Kidney (tissue), 14 donors: ENCODE data around the gene ITPK1. TPM values are rescaled to one million over a fixed set of nuclear protein-coding genes. Genes with fewer than 3 reads are reported as not detected.

Experiments used
- DNase-seq, 5 donors: peaks; one replicate each; pipeline ENCODE4 v3.0.0-alpha.2; 2013 to 2020
- FAIRE-seq: peaks from 2 replicates; lab custom pipeline; 2012; peaks lifted over from hg19 to GRCh38; lab: Jason Lieb, UNC
- H3K27ac ChIP-seq, 2 donors: one replicate each; pipeline ENCODE4 v1.7.0; 2013; ENCODE audit warnings: low read depth in 2 of 2, low read length in 2 of 2, inconsistent platforms in 1 of 2
- H3K27me3 ChIP-seq: one replicate; pipeline ENCODE4 v1.7.1; 2013; ENCODE audit warnings: low read length, inconsistent platforms; ENCODE audit not compliant: control insufficient read depth, insufficient read depth
- H3K36me3 ChIP-seq, 3 donors: one replicate each; pipeline versions ENCODE4 v1.7.0 to v1.7.1; 2013; ENCODE audit warnings: low read length in 3 of 3, control low read depth in 1 of 3, inconsistent platforms in 1 of 3; ENCODE audit not compliant: insufficient read depth in 3 of 3, control insufficient read depth in 2 of 3
- H3K4me1 ChIP-seq, 3 donors: one replicate each; pipeline versions ENCODE4 v1.7.0 to v1.7.1; 2013; ENCODE audit warnings: low read length in 3 of 3, inconsistent platforms in 1 of 3, low read depth in 1 of 3; ENCODE audit not compliant: control insufficient read depth in 2 of 3, insufficient read depth in 2 of 3
- H3K4me3 ChIP-seq, 3 donors: one replicate each; pipeline versions ENCODE4 v1.7.0 to v1.8.1; 2013; ENCODE audit warnings: low read length in 3 of 3, control low read depth in 1 of 3, inconsistent platforms in 1 of 3
- H3K9ac ChIP-seq, 3 donors: one replicate each; pipeline versions ENCODE4 v1.7.0 to v1.7.1; 2013; ENCODE audit warnings: low read length in 3 of 3, control low read depth in 1 of 3, inconsistent platforms in 1 of 3
- H3K9me3 ChIP-seq, 3 donors: one replicate each; pipeline versions ENCODE4 v1.7.0 to v1.7.1; 2013; ENCODE audit warnings: low read length in 3 of 3, control low read depth in 1 of 3, inconsistent platforms in 1 of 3; ENCODE audit not compliant: control insufficient read depth in 2 of 3, insufficient read depth in 1 of 3
- CTCF ChIP-seq: IDR thresholded peaks from 3 replicates; pipeline ENCODE4 v1.5.1; 2012; ENCODE audit warnings: mild to moderate bottlenecking, moderate library complexity, borderline replicate concordance; ENCODE audit not compliant: insufficient read depth; ENCODE audit errors: extremely low read depth
- intact Hi-C: fragments of 100-400 bp; cut with DNase I; formaldehyde crosslinking; loops from one replicate; pipeline ENCODE4 v1.11.1; 2022
- polyA plus RNA-seq: library from polyadenylated mRNA; stranded (reverse); fragments of 350-450 nt; fragmentation: Illumina TruSeq; extraction: RNeasy Lipid Tissue Mini Kit (QIAGEN cat#74804); gene quantifications from one replicate; pipeline ENCODE4 v1.2.3, GENCODE V29; 2014; ENCODE audit warnings: low read depth, low replicate concordance; ENCODE audit not compliant: insufficient read depth
- total RNA-seq: library from RNA; stranded (reverse); fragmentation: NEBNext Ultra II Directional; extraction: Animal tissue kit (Norgen Biotek cat#: 25700); gene quantifications from one replicate; pipeline ENCODE4 v1.2.1, GENCODE V29; 2021
- donor health status: control.
- donor health status: control.
- donor health status: control.
- donor health status: control.
- donor health status: control.
- donor health status: DM: yes; HTN: yes; CAD: no.
- donor health status: Normal renal cell carcinoma (clear cell type).

ITPK1 gene
- total and polyA plus RNA-seq, 2 donors from 2014 or later: 43.6 to 92.0 TPM

GRCh38 chr14:92927349-92928257 is 188.1 kb downstream of the ITPK1 start:
- no peak for TF ChIP-seq CTCF
- H3K27me3 ChIP-seq: no peaks in the 10 kb centered on the region
- no peaks in the 10 kb centered on the region for H3K9me3 ChIP-seq
- FAIRE-seq: no peak
- H3K36me3 ChIP-seq: no peaks in the 10 kb centered on the region
- no peak overlapping the region for H3K4me3 ChIP-seq
- intact Hi-C loops: no loop called here
- no peak overlapping the region for H3K27ac ChIP-seq
- no peak for DNase-seq
- H3K9ac ChIP-seq: no peak overlapping the region
- H3K4me1 ChIP-seq: no peaks in the 10 kb centered on the region

DNA sequence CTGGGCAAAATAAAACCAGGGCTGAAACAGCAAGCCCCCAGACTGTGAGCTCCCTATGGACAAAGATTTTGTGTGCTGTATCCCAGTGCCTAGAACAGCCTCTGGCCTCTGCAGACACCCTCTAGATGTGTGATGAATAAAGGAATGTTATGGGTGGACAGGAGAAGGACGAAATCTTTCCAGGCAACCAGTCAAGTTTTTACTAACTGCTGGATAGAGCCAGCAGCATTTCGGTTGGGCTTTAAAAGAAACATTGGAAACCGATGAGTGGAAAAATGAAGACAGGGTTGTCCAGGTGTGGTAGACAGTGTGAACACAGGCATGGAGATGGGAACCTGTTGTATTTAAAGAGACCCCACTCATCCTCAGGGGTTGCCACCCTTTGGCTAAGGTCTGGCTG is 188.8 kb downstream of the ITPK1 start:
- no peaks in the 10 kb centered on the region for H3K36me3 ChIP-seq
- no peaks in the 10 kb centered on the region for H3K4me1 ChIP-seq
- FAIRE-seq (no peak), DNase-seq (no peak)
- no peak overlapping the region for H3K9ac ChIP-seq
- intact Hi-C loops: no loop called here
- no peaks in the 10 kb centered on the region for H3K27me3 ChIP-seq
- TF ChIP-seq CTCF: no peak
- no peak overlapping the region for H3K27ac ChIP-seq
- no peak overlapping the region for H3K4me3 ChIP-seq
- no peaks in the 10 kb centered on the region for H3K9me3 ChIP-seq

DNA sequence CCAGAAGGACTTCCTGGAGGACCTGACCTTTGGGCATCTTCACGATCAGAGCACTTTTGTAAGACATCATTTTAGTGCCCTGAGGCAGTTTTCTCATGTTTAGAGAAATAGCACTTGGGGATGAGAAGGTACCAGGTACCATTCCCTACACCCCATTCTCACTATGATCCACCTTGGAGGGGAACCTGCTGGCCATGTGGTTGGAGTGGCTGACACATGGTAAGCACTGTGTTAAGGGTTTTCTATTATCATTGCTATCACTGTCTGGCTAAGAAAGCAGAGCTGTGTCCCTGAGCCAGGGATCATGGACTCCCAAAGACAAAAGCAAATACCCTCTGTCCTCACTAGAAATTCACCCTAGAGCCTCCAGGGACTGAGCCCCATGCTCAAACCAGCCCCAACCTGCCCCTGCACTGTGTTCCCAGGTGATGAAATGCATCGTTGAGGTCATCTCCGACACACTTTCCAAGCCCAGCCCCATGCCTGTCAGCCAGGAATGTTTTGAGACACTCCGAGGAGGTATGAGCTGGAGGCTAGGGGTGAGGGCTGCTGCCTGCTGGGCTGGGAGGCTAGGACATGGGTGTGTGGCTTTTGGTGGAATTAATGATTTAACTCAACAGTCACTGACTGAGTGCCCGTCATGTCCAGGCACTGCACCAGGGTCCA is 189.4 kb downstream of the ITPK1 start:
- Histone ChIP-seq H3K27ac (no peak overlapping the region), H3K9ac (no peak overlapping the region), H3K36me3 (no peaks in the 10 kb centered on the region), H3K4me1 (no peaks in the 10 kb centered on the region), H3K27me3 (no peaks in the 10 kb centered on the region), H3K9me3 (no peaks in the 10 kb centered on the region), H3K4me3 (no peak overlapping the region)
- intact Hi-C loops: no loop called here
- TF ChIP-seq CTCF: no peak
- DNase-seq: no peak
- no peak for FAIRE-seq
